ENCODE results near the gene AQP5. TPM values are rescaled to one million over a fixed set of nuclear protein-coding genes. Genes with fewer than 3 reads are reported as not detected.

The AQP5 gene
- total RNA-seq, 8 experiments from 2014 or later, result 0.25 to 1.5 (median 0.35) TPM; not detected in 2

DNA sequence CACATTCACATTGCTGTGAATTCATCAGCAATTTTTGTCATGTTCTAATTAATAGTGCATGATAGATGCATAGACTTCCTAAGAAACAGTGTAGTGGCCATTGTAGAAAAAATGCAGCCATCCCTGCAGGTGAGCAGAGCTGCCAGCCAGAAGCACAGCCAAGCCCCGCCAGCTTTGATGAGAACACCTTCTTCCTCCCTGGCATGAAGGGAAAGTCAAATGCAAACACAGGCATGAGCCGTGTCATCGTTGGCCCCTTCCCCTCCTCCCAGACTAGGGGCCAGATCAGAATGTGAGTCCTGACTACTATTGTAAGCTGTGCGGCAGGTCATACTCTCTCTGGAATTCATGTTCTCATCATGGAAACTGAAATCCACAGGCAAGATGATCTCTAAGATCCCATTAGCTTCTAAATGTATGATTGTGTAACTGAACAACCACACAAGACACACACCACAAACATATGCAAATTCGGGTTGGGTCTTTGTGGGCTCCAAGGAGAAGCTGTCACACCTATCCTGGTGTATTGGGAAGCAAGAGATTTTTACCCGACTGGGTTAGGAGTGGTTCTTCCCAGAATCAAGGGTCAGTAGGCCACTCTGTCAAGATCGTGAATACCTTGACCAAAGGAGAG, 14.0 kb upstream of the AQP5 start:
- peak in 2 of 8 experiments; percentile 7 to 16 for ATAC-seq (replicated peaks in 6 of 8)
- WGBS, 10 experiments, result 29 to 100% (median 71%) methylated on average over 1 to 3 of the region's 7 CpGs; no CpG with 5 or more reads in 3 of the 10 experiments
- in situ Hi-C loops (cut with MboI; ENCODE audit: low pct_unique_long_range_greater_than_20kb in 2 of 9, low sequenced_read_pairs in 9 of 9, unreplicated experiment in 9 of 9), result no loop called here
- H3K4me1 ChIP-seq (replicated peaks in 1 of 2), result peaks cover 5 to 10% of the 10 kb centered on the region in 2 donors
- no peak overlapping the region for H3K4me3 ChIP-seq
- H3K27ac ChIP-seq, result no peak overlapping the region

DNA sequence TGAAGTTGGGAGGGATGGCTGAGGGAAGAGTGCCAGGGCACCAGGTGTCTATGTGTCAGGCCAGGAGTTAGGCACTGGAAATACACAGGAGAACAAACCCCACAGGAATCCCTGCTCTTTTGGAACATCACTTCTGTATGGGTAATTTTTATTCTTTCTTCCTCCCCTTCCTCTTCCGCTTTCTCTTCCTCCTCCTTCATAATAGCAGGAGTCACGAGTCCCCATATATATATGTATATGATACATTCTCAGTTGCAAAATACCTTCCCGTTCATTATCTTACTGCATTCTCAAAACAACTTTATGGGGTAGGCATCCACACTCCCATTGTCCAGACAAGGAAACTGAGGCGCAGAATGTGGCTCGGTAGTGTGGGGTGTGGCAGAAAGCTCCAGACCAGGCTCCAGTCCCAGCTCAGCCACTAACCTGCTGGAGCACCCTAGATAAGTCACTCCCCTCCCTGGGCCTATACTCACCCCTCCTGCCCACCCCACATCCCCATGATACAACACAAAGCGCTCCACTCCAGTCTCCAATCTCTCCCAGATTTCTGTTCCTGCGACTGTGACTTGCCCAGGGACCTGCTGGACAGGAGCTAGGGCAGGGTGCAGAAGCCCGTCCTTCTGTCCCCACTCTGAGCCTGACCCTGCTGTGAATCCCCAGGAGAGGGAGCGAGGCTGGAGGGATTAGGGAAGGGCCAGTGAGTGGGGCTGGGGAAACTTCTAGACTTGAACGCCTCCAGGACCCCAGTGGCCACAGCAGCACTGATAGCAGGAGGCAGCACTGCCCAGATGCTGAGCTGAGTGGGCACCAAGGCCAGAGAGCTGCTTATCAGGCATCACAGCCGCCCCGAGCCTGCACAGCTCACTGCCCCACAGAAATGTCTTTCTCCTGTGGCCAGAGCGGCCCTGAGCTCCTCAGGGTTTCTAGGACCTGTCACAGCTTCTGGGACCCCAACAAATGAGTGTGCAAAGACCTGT, 12.5 kb upstream of the AQP5 start:
- Histone ChIP-seq H3K4me1 (replicated peaks in 1 of 2) (peaks cover 5 to 7% of the 10 kb centered on the region in 2 donors), H3K4me3 (no peak overlapping the region), H3K27ac (no peak overlapping the region)
- ATAC-seq (replicated peaks in 6 of 8), result no peak
- in situ Hi-C loops (cut with MboI; ENCODE audit: low pct_unique_long_range_greater_than_20kb in 2 of 9, low sequenced_read_pairs in 9 of 9, unreplicated experiment in 9 of 9), result no loop called here
- 20 to 100% (median 83%) methylated on average over 1 to 7 of the region's 13 CpGs; no CpG with 5 or more reads in 2 of the 10 experiments for WGBS, 10 experiments

DNA sequence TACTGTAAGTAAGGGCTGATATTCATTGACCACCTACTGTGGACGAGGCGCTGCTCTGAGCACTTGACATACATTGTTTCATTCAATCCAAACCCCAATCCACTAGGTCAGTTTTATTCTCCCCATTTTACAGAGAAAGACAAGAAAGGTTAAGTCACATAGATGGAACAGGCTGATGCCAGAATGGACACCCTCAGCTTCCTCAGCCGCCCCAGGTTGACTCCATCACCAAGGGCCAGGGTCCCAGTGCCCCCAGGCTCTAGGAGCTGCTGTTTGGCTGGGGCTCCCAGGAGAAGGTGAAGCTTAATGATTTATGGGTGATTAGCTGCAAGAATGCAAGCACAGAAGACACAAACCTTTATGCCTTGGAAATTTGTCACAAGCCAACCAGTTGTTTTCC, 11.8 kb upstream of the AQP5 start:
- H3K4me3 ChIP-seq, result no peak overlapping the region
- H3K27ac ChIP-seq, result no peak overlapping the region
- in situ Hi-C loops (cut with MboI; ENCODE audit: low pct_unique_long_range_greater_than_20kb in 2 of 9, low sequenced_read_pairs in 9 of 9, unreplicated experiment in 9 of 9), result loop anchor here in 3 of 9 experiments (25.0 kb wide), 1 partner anchor 112 kb away; the partner anchor contains the start of gene ASIC1 (in 3 of the 3)
- H3K4me1 ChIP-seq (replicated peaks in 1 of 2), result peaks cover 5 to 6% of the 10 kb centered on the region in 2 donors
- no peak for ATAC-seq (replicated peaks in 6 of 8)
- 78 to 100% (median 92%) methylated on average over 1 to 3 of the region's 3 CpGs; no CpG with 5 or more reads in 5 of the 10 experiments for WGBS, 10 experiments

DNA sequence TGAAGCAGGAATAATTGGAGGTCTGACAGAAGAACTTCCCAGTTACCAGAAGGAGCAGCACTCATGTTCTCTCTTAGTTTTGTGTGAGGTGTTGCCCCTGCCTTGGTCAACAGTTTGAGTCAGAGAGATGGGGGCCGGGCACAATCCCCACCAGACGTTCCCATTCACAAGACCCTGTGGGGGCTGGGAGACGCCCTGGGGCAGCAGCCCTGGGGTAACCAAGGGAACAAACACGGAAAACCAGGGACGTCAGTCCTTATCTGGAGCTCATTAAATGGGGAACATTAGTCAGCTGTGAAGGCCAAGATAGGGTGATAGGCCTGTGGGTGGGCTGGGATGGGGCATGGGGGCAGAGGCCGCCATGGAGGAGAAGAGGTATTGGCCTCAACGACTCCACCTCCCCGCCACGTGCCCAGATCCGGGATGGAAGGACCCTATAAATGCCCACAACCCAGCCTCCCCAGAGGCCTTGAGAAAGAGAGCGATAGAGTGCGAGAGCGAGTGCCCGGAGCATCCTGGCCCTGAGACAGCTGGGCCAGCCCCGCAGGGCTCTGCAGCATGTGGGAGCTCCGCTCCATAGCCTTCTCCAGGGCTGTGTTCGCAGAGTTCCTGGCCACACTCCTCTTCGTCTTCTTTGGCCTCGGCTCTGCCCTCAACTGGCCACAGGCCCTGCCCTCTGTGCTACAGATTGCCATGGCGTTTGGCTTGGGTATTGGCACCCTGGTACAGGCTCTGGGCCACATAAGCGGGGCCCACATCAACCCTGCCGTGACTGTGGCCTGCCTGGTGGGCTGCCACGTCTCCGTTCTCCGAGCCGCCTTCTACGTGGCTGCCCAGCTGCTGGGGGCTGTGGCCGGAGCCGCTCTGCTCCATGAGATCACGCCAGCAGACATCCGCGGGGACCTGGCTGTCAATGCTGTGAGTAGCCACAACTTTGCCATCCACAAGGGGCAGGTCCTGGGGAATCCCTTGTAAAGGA, 11.1 kb upstream of the AQP5 start, which contains the start of gene AQP2:
Gene AQP2, plus strand, starts transcription at position 465 of the 979 bp plus-strand sequence. Its CDS starts 94 bp downstream, at position 559.
- Histone ChIP-seq H3K27ac (no peak within 1 kb of the TSS), H3K4me1 (replicated peaks in 1 of 2) (peaks cover 0 to 6% of the 10 kb centered on the region in 2 donors), H3K4me3 (no peak within 1 kb of the TSS)
- no peak for ATAC-seq (replicated peaks in 6 of 8)
- whole genome bisulfite sequencing, 10 experiments, result 45 to 97% (median 80%) methylated on average over 2 to 12 of the region's 32 CpGs; no CpG with 5 or more reads in 3 of the 10 experiments
- in situ Hi-C loops (cut with MboI; ENCODE audit: low pct_unique_long_range_greater_than_20kb in 2 of 9, low sequenced_read_pairs in 9 of 9, unreplicated experiment in 9 of 9), result loop anchor here in 3 of 9 experiments (25.0 kb wide), 1 partner anchor 112 kb away; the partner anchor contains the start of gene ASIC1 (in 3 of the 3)

DNA sequence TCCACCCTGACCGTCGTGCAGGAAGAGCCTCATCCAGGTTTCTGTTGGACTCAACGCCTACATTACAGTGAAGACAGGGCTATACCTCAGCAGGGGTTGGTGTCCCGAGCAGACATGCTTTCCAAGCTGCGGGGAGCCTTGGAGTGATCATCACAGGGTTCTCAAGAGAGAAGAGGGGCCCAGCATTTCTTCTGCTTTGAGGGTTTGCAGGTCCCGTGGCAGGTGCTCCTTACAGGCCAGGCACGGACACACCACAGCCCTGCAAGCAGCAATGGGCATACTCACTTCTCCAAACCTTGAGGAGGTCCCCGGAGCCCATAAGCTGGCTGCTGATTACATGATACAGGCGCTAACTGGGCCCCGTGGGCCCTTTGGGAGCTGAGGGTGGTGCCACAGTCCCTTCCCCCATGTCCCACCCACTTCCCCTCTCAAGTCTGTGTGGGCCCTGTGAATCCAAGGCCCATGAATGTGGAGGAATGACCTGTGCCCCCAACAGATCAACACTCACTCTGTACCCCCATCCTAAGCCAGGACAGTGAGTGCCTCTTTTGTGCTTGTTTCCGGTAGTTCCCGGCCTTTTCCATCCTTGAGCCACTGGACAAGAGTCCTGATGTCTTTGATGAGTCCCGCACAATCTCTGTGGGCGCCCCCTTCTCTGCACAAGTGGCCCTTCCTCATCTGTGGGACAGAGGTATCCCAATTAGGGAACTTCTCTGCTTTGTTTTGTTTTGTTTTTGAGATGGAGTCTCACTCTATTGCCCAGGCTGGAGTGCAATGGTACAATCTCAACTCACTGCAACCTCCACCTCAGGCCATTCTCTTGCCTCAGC, 10.0 kb upstream of the AQP5 start:
- WGBS, 10 experiments, result 60 to 90% (median 80%) methylated on average over 1 to 9 of the region's 14 CpGs; no CpG with 5 or more reads in 1 of the 10 experiments
- in situ Hi-C loops (cut with MboI; ENCODE audit: low pct_unique_long_range_greater_than_20kb in 2 of 9, low sequenced_read_pairs in 9 of 9, unreplicated experiment in 9 of 9), result loop anchor here in 3 of 9 experiments (25.0 kb wide), 1 partner anchor 111 kb away; the partner anchor contains the start of gene ASIC1 (in 3 of the 3)
- Histone ChIP-seq H3K4me3 (no peak overlapping the region), H3K4me1 (replicated peaks in 1 of 2) (no peaks in the 10 kb centered on the region), H3K27ac (no peak overlapping the region)
- ATAC-seq (replicated peaks in 6 of 8), result no peak

DNA sequence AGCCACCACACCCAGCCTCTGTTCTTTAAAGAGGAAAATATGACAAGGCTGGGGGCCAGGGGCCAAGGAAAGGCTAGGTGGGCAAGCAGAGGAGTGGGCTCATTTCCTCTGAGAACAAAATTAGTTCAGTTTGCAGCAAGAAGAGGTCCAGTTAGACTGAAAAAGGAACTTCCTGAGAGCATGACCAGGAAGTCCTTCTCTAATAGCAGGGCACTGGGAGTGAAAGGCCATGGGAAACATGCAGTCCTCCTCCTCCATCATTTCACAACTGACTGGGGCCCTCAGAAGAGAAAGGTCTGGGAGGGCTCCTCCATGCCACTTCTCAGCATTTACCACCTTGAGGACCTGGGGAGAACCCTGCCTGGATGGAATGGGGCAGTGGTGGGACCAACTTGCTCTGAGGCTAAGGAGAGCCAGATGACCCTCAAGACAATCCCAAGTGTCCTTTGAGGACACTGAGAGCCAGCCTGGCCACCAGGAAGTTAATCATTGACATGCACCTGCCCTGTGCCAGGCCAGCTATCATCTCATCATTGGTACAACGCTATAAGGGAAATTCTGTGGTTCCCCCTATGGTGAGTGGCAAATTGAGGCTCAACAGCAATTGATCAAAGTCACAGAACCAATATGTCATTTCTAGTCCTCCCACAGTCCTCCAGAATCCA, 9.1 kb upstream of the AQP5 start:
- ATAC-seq (replicated peaks in 6 of 8), result no peak
- in situ Hi-C loops (cut with MboI; ENCODE audit: low pct_unique_long_range_greater_than_20kb in 2 of 9, low sequenced_read_pairs in 9 of 9, unreplicated experiment in 9 of 9), result loop anchor here in 3 of 9 experiments (25.0 kb wide), 1 partner anchor 110 kb away; the partner anchor contains the start of gene ASIC1 (in 3 of the 3)
- WGBS, 10 experiments, result 60 to 100% methylated on average over 1 of the region's 1 CpG; no CpG with 5 or more reads in 8 of the 10 experiments
- Histone ChIP-seq H3K4me1 (replicated peaks in 1 of 2) (no peaks in the 10 kb centered on the region), H3K4me3 (no peak overlapping the region), H3K27ac (no peak overlapping the region)

DNA sequence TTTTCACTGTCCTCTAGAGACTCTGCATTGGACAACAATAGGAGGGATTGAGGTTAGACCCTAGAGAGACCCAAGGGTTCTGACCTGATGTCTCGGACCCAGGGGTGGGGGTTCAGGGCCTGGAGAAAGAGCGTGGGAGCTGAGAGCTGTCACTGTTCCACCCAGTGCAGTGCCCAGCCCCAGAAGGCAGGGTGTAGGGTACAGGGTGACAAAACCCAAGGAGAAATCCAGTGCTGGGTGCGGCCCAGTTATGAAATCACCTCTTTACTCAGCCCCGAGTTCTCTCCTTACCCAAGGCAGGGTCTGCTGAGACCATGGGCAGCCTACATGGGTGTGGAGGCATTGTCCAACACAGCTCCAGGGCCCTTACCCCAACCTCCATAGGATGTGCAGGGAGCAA, 8.5 kb upstream of the AQP5 start:
- in situ Hi-C loops (cut with MboI; ENCODE audit: low pct_unique_long_range_greater_than_20kb in 2 of 9, low sequenced_read_pairs in 9 of 9, unreplicated experiment in 9 of 9), result loop anchor here in 3 of 9 experiments (25.0 kb wide), 1 partner anchor 109 kb away; the partner anchor contains the start of gene ASIC1 (in 3 of the 3)
- Histone ChIP-seq H3K4me3 (no peak overlapping the region), H3K27ac (no peak overlapping the region), H3K4me1 (replicated peaks in 1 of 2) (no peaks in the 10 kb centered on the region)
- 60 to 100% (median 83%) methylated on average over 1 to 2 of the region's 4 CpGs; no CpG with 5 or more reads in 4 of the 10 experiments for WGBS, 10 experiments
- no peak for ATAC-seq (replicated peaks in 6 of 8)

DNA sequence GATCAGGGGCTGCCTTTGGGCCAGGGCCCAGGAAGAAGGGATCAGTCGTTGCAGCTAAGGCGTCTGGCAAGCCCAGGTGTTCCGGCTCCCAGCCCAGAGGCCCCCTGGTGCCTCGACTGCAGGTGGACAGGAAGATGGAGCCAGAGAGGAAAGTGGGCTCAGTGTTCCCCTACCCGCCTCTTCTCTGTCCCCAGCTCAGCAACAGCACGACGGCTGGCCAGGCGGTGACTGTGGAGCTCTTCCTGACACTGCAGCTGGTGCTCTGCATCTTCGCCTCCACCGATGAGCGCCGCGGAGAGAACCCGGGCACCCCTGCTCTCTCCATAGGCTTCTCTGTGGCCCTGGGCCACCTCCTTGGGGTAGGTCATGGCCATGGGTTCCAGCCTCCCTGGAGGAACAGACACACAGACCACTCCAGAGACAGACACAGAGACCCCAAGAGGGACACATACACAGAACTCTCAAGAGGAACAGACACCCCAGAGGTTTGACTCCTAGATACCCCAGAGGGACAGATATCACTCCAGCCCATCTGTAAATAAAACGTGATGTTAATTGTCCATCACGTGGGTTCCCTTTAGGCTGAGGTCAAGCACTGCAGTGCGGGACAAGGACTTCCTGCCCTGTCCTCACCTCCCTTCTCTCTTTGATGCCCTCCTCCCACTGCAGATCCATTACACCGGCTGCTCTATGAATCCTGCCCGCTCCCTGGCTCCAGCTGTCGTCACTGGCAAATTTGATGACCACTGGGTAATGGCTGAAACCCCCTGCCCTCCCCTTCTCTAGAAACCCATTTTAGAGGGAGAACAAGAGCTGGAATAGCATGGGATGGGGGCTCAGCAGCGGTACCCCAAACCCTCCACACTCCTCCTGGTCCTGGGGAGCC, 7.5 kb upstream of the AQP5 start:
- no peak overlapping the region for H3K4me3 ChIP-seq
- no peak for ATAC-seq (replicated peaks in 6 of 8)
- no peak overlapping the region for H3K27ac ChIP-seq
- in situ Hi-C loops (cut with MboI; ENCODE audit: low pct_unique_long_range_greater_than_20kb in 2 of 9, low sequenced_read_pairs in 9 of 9, unreplicated experiment in 9 of 9), result loop anchor here in 3 of 9 experiments (25.0 kb wide), 1 partner anchor 108 kb away; the partner anchor contains the start of gene ASIC1 (in 3 of the 3)
- 55 to 87% (median 71%) methylated on average over 1 to 14 of the region's 21 CpGs; no CpG with 5 or more reads in 5 of the 10 experiments for WGBS, 10 experiments
- no peaks in the 10 kb centered on the region for H3K4me1 ChIP-seq (replicated peaks in 1 of 2)

DNA sequence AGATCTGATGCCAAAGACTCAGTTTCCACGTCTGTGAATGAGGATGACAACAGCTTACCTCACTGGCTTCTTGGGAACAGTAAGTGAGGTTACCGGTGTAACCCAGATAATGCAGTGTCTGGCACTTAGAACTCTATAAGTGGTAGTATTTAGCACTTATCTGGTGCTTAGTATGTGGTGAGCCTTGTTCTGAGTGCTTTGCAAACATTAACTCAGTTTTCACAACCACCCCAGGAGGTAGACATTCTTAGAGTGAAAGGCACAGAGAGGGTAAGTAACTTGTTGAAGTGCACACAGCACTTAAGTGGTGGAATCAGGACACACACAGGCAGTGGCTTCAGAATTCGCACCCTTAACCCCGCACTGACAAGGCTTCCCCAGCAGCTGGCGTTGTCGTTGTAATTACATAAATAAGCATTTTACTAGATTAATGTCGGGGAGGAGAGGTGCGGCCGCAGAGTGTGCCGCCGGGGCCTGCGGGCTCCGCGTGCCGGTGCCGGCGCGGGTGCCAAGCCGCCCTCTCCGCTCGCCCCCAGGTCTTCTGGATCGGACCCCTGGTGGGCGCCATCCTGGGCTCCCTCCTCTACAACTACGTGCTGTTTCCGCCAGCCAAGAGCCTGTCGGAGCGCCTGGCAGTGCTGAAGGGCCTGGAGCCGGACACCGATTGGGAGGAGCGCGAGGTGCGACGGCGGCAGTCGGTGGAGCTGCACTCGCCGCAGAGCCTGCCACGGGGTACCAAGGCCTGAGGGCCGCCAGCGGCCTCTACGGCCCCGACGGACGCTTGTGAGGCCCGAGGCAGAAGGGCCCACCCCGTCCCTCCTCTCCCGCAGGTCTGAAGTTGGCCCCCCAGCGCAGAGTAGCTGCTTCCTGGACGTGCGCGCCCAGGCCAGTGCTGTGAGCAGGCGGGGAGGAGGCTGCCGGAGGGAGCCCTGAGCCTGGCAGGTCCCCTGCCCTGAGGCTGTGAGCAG, 6.5 kb upstream of the AQP5 start:
- 0 to 84% (median 16%) methylated on average over 1 to 14 of the region's 53 CpGs; no CpG with 5 or more reads in 2 of the 10 experiments for WGBS, 10 experiments
- H3K4me1 ChIP-seq (replicated peaks in 1 of 2), result peaks cover 1 to 2% of the 10 kb centered on the region in 2 donors
- H3K4me3 ChIP-seq, result no peak overlapping the region
- ATAC-seq (replicated peaks in 6 of 8), result peak in 6 of 8 experiments; percentile 5 to 89 (median 54)
- H3K27ac ChIP-seq, result no peak overlapping the region
- in situ Hi-C loops (cut with MboI; ENCODE audit: low pct_unique_long_range_greater_than_20kb in 2 of 9, low sequenced_read_pairs in 9 of 9, unreplicated experiment in 9 of 9), result loop anchor here in 3 of 9 experiments (25.0 kb wide), 1 partner anchor 107 kb away; the partner anchor contains the start of gene ASIC1 (in 3 of the 3)

All from motor neuron (in vitro differentiated cells).